Loucy (cell line): Measurements from ENCODE around the gene COG4.

Experiments
- H2AFZ ChIP-seq: fragments of 200-600 bp; sonication (generic); 2 replicates; pipeline ENCODE4 v1.6.0; 2016; ENCODE audit warnings: antibody characterized with exemption, mild to moderate bottlenecking, low read length, moderate library complexity
- H3F3A ChIP-seq: fragments of 200-600 bp; 2 replicates; pipeline ENCODE4 v1.6.0; 2016; ENCODE audit warnings: antibody characterized with exemption, low read depth, mild to moderate bottlenecking
- H3K27me3 ChIP-seq: fragments of 200-600 bp; sonication (generic); 2 replicates; pipeline ENCODE4 v1.6.1; 2014; ENCODE audit warnings: low read length, mild to moderate bottlenecking; ENCODE audit not compliant: insufficient read depth, poor library complexity, severe bottlenecking
- H3K36me3 ChIP-seq: fragments of 200-600 bp; sonication (generic); 2 replicates; pipeline ENCODE4 v1.6.1; 2016; ENCODE audit warnings: low read length; ENCODE audit not compliant: insufficient read depth
- H3K4me1 ChIP-seq: fragments of 200-600 bp; sonication (generic); 2 replicates; pipeline ENCODE4 v1.5.1; 2014; ENCODE audit warnings: low read length, mild to moderate bottlenecking; ENCODE audit not compliant: insufficient read depth, poor library complexity, severe bottlenecking
- H3K4me2 ChIP-seq: fragments of 200-600 bp; sonication (generic); 2 replicates; pipeline ENCODE4 v1.6.0; 2014; ENCODE audit warnings: antibody characterized with exemption, low read length, low read depth, mild to moderate bottlenecking; ENCODE audit not compliant: poor library complexity, severe bottlenecking
- H3K4me3 ChIP-seq: fragments of 200-600 bp; sonication (generic); 2 replicates; pipeline ENCODE4 v1.5.1; 2014; ENCODE audit warnings: low read length, mild to moderate bottlenecking, mixed read lengths; ENCODE audit not compliant: poor library complexity, severe bottlenecking
- H3K79me2 ChIP-seq: fragments of 200-600 bp; sonication (generic); 2 replicates; pipeline ENCODE4 v1.6.1; 2014; ENCODE audit warnings: low read length; ENCODE audit not compliant: insufficient read depth
- H3K9ac ChIP-seq: fragments of 200-600 bp; sonication (generic); 2 replicates; pipeline ENCODE4 v1.6.0; 2014; ENCODE audit warnings: mild to moderate bottlenecking, low read depth, low read length, moderate library complexity; ENCODE audit not compliant: poor library complexity, severe bottlenecking
- H3K9me2 ChIP-seq: fragments of 200-600 bp; sonication (generic); replicated peaks from 2 replicates; pipeline ENCODE4 v1.6.1; 2016; ENCODE audit warnings: low read depth, low read length, mixed read lengths
- H3K9me3 ChIP-seq: fragments of 200-600 bp; sonication (generic); 2 replicates; pipeline ENCODE4 v1.6.1; 2014; ENCODE audit warnings: mild to moderate bottlenecking, antibody characterized with exemption, low read length, low read depth; ENCODE audit not compliant: insufficient read depth
- H4K20me1 ChIP-seq: fragments of 200-600 bp; sonication (generic); 2 replicates; pipeline ENCODE4 v1.6.0; 2014; ENCODE audit warnings: antibody characterized with exemption, low read length, mild to moderate bottlenecking; ENCODE audit not compliant: insufficient read depth, poor library complexity, severe bottlenecking
- EZH2phosphoT487 ChIP-seq: fragments of 200-600 bp; IDR thresholded peaks from 2 replicates; pipeline ENCODE4 v1.6.1; 2018; ENCODE audit warnings: antibody characterized with exemption, mild to moderate bottlenecking, moderate library complexity, borderline replicate concordance
- TF ChIP-seq, protein P1 (sequence below): fragments of 200-600 bp; sonication (generic); conservative IDR thresholded peaks from 2 replicates; pipeline ENCODE4 v1.5.1; 2014; ENCODE audit warnings: mild to moderate bottlenecking, antibody characterized with exemption, low read length

COG4 gene

DNA sequence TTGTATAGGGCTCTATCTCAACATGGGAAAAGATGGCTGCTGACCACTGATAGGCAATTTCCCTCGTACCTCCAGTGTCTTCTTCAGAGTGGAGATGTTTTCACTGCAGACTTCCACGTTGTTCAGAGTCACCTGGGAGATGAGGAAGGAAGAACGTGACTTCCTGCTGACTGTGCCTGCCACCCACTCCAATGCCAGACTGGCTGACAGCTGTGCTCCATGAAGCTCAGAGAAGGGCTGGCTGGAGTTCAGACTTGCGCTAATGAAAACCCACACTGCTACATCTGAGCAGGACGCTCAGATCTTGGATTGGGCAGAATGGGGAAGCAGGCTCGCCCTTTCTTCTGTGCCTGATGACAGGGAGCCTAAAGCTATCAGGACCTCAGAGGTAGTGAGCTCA is 33.1 kb downstream of the COG4 start:
- H3K4me2 ChIP-seq = no peak overlapping the region
- H4K20me1 ChIP-seq = no peaks in the 10 kb centered on the region
- no peak overlapping the region for H2AFZ ChIP-seq
- H3K9me3 ChIP-seq = no peaks in the 10 kb centered on the region
- no peak overlapping the region for H3K9ac ChIP-seq
- no peak overlapping the region for H3K4me3 ChIP-seq
- no peaks in the 10 kb centered on the region for H3K9me2 ChIP-seq
- TF ChIP-seq, protein P1, sequence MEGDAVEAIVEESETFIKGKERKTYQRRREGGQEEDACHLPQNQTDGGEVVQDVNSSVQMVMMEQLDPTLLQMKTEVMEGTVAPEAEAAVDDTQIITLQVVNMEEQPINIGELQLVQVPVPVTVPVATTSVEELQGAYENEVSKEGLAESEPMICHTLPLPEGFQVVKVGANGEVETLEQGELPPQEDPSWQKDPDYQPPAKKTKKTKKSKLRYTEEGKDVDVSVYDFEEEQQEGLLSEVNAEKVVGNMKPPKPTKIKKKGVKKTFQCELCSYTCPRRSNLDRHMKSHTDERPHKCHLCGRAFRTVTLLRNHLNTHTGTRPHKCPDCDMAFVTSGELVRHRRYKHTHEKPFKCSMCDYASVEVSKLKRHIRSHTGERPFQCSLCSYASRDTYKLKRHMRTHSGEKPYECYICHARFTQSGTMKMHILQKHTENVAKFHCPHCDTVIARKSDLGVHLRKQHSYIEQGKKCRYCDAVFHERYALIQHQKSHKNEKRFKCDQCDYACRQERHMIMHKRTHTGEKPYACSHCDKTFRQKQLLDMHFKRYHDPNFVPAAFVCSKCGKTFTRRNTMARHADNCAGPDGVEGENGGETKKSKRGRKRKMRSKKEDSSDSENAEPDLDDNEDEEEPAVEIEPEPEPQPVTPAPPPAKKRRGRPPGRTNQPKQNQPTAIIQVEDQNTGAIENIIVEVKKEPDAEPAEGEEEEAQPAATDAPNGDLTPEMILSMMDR = no peak
- TF ChIP-seq EZH2phosphoT487 = no peak
- no peaks in the 10 kb centered on the region for H3K79me2 ChIP-seq
- H3F3A ChIP-seq = no peaks in the 10 kb centered on the region
- H3K36me3 ChIP-seq = no peaks in the 10 kb centered on the region
- no peaks in the 10 kb centered on the region for H3K4me1 ChIP-seq
- H3K27me3 ChIP-seq = no peaks in the 10 kb centered on the region

DNA sequence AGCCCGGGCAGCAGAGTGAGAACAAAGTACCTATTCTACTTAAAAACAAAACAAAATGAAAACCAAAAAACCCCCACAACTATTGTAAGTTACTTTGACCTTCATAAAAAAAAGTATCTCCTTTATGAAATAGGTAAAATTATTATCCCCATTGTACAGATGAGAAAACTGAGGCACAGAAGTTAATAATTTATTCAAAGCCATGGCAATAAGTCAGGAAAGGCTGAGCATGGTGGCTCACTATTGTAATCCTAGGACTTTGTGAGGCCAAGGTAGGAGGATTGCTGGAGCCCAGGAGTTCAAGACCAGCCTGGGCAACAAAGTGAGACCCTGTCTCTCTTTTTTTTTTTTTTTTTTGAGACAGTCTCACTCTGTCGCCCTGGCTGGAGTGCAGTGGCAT is 38.5 kb downstream of the COG4 start:
- Histone ChIP-seq H3K27me3 (no peaks in the 10 kb centered on the region), H4K20me1 (no peaks in the 10 kb centered on the region), H3K9me2 (no peaks in the 10 kb centered on the region), H3K4me2 (no peak overlapping the region), H2AFZ (no peak overlapping the region), H3K4me1 (no peaks in the 10 kb centered on the region), H3K9ac (no peak overlapping the region), H3F3A (no peaks in the 10 kb centered on the region), H3K36me3 (no peaks in the 10 kb centered on the region; the same call in 1 of the 2 replicates), H3K9me3 (no peaks in the 10 kb centered on the region), H3K4me3 (no peak overlapping the region), H3K79me2 (no peaks in the 10 kb centered on the region)
- TF ChIP-seq, protein P1 = no peak
- no peak for TF ChIP-seq EZH2phosphoT487

DNA sequence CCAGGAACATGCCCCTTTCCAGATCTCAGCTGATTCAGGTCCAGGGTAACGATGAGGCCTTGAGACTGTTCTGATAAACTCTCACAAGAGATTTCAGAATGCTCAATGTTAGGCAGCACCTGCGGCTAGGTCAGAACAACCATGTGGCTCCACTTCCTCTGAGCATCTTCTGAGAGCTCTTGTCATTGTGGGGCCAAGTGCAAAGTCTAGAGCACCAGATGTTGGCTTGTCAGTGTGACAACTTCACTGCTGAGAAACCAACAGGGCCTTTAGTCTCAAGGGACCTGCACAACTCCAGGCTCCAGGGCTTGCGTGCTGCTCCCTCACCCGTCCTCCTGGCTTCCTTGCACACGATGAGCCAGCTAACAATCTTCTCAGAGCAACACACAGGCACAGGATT is 39.9 kb downstream of the COG4 start:
- H4K20me1 ChIP-seq = no peaks in the 10 kb centered on the region
- H3K36me3 ChIP-seq = no peaks in the 10 kb centered on the region; the same call in 1 of the 2 replicates
- H3K27me3 ChIP-seq = no peaks in the 10 kb centered on the region
- no peak overlapping the region for H3K4me3 ChIP-seq
- H2AFZ ChIP-seq = no peak overlapping the region
- no peak overlapping the region for H3K4me2 ChIP-seq
- no peaks in the 10 kb centered on the region for H3K9me3 ChIP-seq
- no peaks in the 10 kb centered on the region for H3F3A ChIP-seq
- no peaks in the 10 kb centered on the region for H3K4me1 ChIP-seq
- H3K9me2 ChIP-seq = no peaks in the 10 kb centered on the region
- no peak overlapping the region for H3K9ac ChIP-seq
- no peak for TF ChIP-seq EZH2phosphoT487
- TF ChIP-seq, protein P1 = no peak
- H3K79me2 ChIP-seq = no peaks in the 10 kb centered on the region
